Mesenchymal stem cell (in vitro differentiated cells and primary cell): ENCODE data around the gene HAX1.
"Not testable (repeated sequence)": the region's sequence is repeated elsewhere in the genome, so short reads cannot be mapped to it uniquely, and the experiment has no call there.

Experiments used
- DNase-seq: peaks from one replicate; pipeline ENCODE4 v3.0.0-alpha.2; 2013
- H2AFZ ChIP-seq: one replicate; pipeline ENCODE4 v1.6.1; 2013; ENCODE audit warnings: low read depth, mild to moderate bottlenecking, control low read depth, inconsistent platforms, low read length, moderate library complexity
- H2AK5ac ChIP-seq: 2 replicates; pipeline ENCODE4 v1.6.1; 2013; ENCODE audit warnings: low read length, moderate library complexity, mild to moderate bottlenecking, inconsistent platforms; ENCODE audit not compliant: severe bottlenecking
- H2BK120ac ChIP-seq: one replicate; pipeline ENCODE4 v1.6.1; 2013; ENCODE audit warnings: low read depth, mild to moderate bottlenecking, inconsistent platforms, low read length, moderate library complexity
- H2BK12ac ChIP-seq, 2 experiments: one replicate each; pipeline ENCODE4 v1.6.1; 2013; ENCODE audit warnings: inconsistent platforms in 2 of 2, low read length in 2 of 2, mild to moderate bottlenecking in 2 of 2, moderate library complexity in 2 of 2, control low read depth in 1 of 2
- H2BK15ac ChIP-seq: one replicate; pipeline ENCODE4 v1.6.1; 2013; ENCODE audit warnings: mild to moderate bottlenecking, low read depth, inconsistent platforms; ENCODE audit not compliant: poor library complexity, severe bottlenecking
- H2BK5ac ChIP-seq: 2 replicates; pipeline ENCODE4 v1.6.1; 2013; ENCODE audit warnings: low read depth, mild to moderate bottlenecking, low read length, control low read depth, inconsistent platforms; ENCODE audit not compliant: poor library complexity, severe bottlenecking
- H3K14ac ChIP-seq, 2 experiments: one replicate each; pipeline ENCODE4 v1.6.1; 2013; ENCODE audit warnings: inconsistent platforms in 2 of 2, low read length in 2 of 2, control low read depth in 1 of 2, mild to moderate bottlenecking in 1 of 2, moderate library complexity in 1 of 2
- H3K18ac ChIP-seq, 2 experiments: one replicate each; pipeline ENCODE4 v1.6.1; 2013; ENCODE audit warnings: inconsistent platforms in 2 of 2, low read length in 2 of 2, control low read depth in 1 of 2, low read depth in 1 of 2, mild to moderate bottlenecking in 1 of 2
- H3K23ac ChIP-seq, 2 experiments: one replicate each; pipeline ENCODE4 v1.6.1; 2013; ENCODE audit warnings: inconsistent platforms in 2 of 2, low read length in 2 of 2, mild to moderate bottlenecking in 2 of 2, moderate library complexity in 2 of 2, control low read depth in 1 of 2
- H3K27ac ChIP-seq: 2 replicates; pipeline ENCODE4 v1.5.1; 2013; ENCODE audit warnings: mild to moderate bottlenecking, moderate library complexity, low read length, control low read depth, inconsistent platforms; ENCODE audit not compliant: poor library complexity, severe bottlenecking
- H3K27me3 ChIP-seq, 2 experiments: 2 replicates each; pipeline versions ENCODE4 v1.6.1 to v1.7.0; 2013; ENCODE audit warnings: low read length in 2 of 2, mild to moderate bottlenecking in 2 of 2, moderate library complexity in 2 of 2, control low read depth in 1 of 2, inconsistent platforms in 1 of 2; ENCODE audit not compliant: control insufficient read depth in 1 of 2, insufficient read depth in 1 of 2
- H3K36me3 ChIP-seq, 2 experiments: 2 replicates each; pipeline versions ENCODE4 v1.6.1 to v1.7.0; 2013; ENCODE audit warnings: low read length in 2 of 2, control low read depth in 1 of 2, inconsistent platforms in 1 of 2, low read depth in 1 of 2, mild to moderate bottlenecking in 1 of 2; ENCODE audit not compliant: insufficient read depth in 2 of 2, control insufficient read depth in 1 of 2
- H3K4ac ChIP-seq, 2 experiments: one replicate each; pipeline ENCODE4 v1.6.1; 2013; ENCODE audit warnings: inconsistent platforms in 2 of 2, low read length in 2 of 2, mild to moderate bottlenecking in 2 of 2, moderate library complexity in 2 of 2, control low read depth in 1 of 2, low read depth in 1 of 2
- H3K4me1 ChIP-seq: 2 replicates; pipeline ENCODE4 v1.6.1; 2013; ENCODE audit warnings: low read depth, low read length, control low read depth; ENCODE audit not compliant: control insufficient read depth, insufficient read depth
- H3K4me2 ChIP-seq: 2 replicates; pipeline ENCODE4 v1.6.1; 2013; ENCODE audit warnings: low read length, mild to moderate bottlenecking, inconsistent platforms; ENCODE audit not compliant: poor library complexity, severe bottlenecking
- H3K4me3 ChIP-seq, 2 experiments: 2 replicates each; pipeline versions ENCODE4 v1.5.1 to v1.7.0; 2013; ENCODE audit warnings: low read length in 2 of 2, mild to moderate bottlenecking in 2 of 2, control low read depth in 1 of 2, low read depth in 1 of 2; ENCODE audit not compliant: insufficient read depth in 1 of 2
- H3K79me1 ChIP-seq: replicated peaks from 2 replicates; pipeline ENCODE4 v1.6.1; 2013; ENCODE audit warnings: mild to moderate bottlenecking, control low read depth, low read length, inconsistent platforms; ENCODE audit not compliant: poor library complexity, severe bottlenecking
- H3K9ac ChIP-seq: 2 replicates; pipeline ENCODE4 v1.7.0; 2013; ENCODE audit warnings: mild to moderate bottlenecking, low read length, moderate library complexity
- H3K9me3 ChIP-seq: 2 replicates; pipeline ENCODE4 v1.7.0; 2013; ENCODE audit warnings: mild to moderate bottlenecking, low read length; ENCODE audit not compliant: control insufficient read depth
- H4K8ac ChIP-seq: one replicate; pipeline ENCODE4 v1.6.1; 2013; ENCODE audit warnings: inconsistent platforms, mild to moderate bottlenecking, low read length, moderate library complexity
- H4K91ac ChIP-seq: one replicate; pipeline ENCODE4 v1.6.1; 2013; ENCODE audit warnings: mild to moderate bottlenecking, low read length, inconsistent platforms
- WGBS: methylation state at CpG from one replicate; pipeline ENCODE4 v1.1.7; 2013; ENCODE audit warnings: mixed read lengths; 5-methylcytosine and 5-hydroxymethylcytosine counted together

Gene HAX1

DNA sequence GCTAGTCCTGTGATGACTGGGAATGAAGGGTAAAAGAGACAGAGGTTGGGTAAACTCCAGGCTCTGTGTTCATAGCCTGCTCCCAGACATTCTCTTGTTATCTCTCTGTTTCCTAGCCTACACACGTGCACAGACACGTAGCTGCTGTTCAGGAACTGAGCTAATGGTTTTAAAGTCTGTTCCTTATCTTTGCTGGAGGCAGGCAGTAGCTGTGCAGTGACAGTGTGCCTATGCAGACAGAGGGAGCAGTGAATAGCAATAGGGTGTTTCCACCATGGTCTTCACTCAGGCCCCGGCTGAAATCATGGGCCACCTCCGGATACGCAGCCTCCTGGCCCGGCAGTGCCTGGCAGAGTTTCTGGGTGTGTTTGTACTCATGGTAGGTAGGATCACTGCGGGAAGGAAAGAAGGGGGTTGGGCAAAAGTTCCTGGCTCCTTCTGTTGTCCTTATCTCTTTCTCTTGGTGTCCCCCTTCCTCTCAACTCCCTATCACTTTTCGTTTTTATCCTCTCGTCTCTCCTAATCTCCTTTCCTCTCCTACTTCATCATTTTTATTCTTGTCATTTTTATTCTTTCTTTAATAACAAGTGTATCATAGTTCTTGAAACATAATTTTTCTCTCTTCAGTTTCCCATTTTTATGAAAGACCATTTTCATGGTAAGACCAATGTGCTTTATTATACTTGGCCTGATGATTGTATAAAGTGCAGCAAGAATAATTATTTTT, 48.6 kb downstream of the HAX1 start, which contains the start of gene AQP10:
AQP10 (plus strand) TSS at position 212 of the 727 bp plus-strand sequence; CDS start at position 275, 63 bp downstream.
- Histone ChIP-seq H4K91ac (no peak within 1 kb of the TSS), H2BK15ac (no peak within 1 kb of the TSS), H3K27ac (no peak within 1 kb of the TSS), H2AFZ (no peak within 1 kb of the TSS), H3K27me3 (peaks cover 16 to 24% of the 10 kb centered on the region in 2 experiments), H3K36me3 (no peaks in the 10 kb centered on the region), H2BK12ac (no peak within 1 kb of the TSS), H2BK5ac (no peak within 1 kb of the TSS), H3K9ac (no peak within 1 kb of the TSS), H3K79me1 (no peaks in the 10 kb centered on the region), H3K4me2 (no peak within 1 kb of the TSS), H3K14ac (no peak within 1 kb of the TSS), H3K9me3 (peaks cover 10% of the 10 kb centered on the region), H3K4ac (no peak within 1 kb of the TSS), H4K8ac (no peak within 1 kb of the TSS), H3K4me1 (peaks cover 4% of the 10 kb centered on the region), H2BK120ac (no peak within 1 kb of the TSS), H3K23ac (no peak within 1 kb of the TSS), H3K18ac (no peak within 1 kb of the TSS), H2AK5ac (no peak within 1 kb of the TSS), H3K4me3 (no peak within 1 kb of the TSS)
- peak; percentile 52 for DNase-seq
- 23% methylated on average over 4 of the region's 9 CpGs for WGBS

DNA sequence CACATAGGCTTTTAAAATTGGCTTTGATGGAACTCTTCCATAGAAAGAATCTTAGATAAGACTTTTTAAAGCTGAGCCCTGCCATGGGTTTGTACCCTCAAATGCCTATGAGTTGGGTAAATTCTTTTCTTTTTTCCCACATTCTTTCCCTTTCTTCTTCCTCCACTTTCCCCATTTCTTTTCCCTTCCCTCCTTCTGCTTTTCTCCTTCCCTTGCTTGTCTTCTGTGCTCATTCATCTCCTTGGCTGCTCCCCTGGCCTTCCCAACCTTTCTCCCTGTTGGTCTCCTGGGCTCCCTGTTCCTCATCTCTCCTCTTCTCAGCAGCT, 49.1 kb downstream of the HAX1 start:
- DNase-seq, H3K36me3 ChIP-seq, H3K4me3 ChIP-seq, H3K9me3 ChIP-seq, H2BK12ac ChIP-seq, H4K8ac ChIP-seq, H3K4me2 ChIP-seq, H3K9ac ChIP-seq, H3K27ac ChIP-seq, H2AK5ac ChIP-seq, H2AFZ ChIP-seq, H3K4me1 ChIP-seq, H3K4ac ChIP-seq, H2BK120ac ChIP-seq, H3K14ac ChIP-seq, H2BK5ac ChIP-seq, H3K18ac ChIP-seq, H3K79me1 ChIP-seq, H4K91ac ChIP-seq, H2BK15ac ChIP-seq, H3K23ac ChIP-seq: not testable (repeated sequence)
- peaks cover 16 to 24% of the 10 kb centered on the region in 2 experiments for H3K27me3 ChIP-seq

DNA sequence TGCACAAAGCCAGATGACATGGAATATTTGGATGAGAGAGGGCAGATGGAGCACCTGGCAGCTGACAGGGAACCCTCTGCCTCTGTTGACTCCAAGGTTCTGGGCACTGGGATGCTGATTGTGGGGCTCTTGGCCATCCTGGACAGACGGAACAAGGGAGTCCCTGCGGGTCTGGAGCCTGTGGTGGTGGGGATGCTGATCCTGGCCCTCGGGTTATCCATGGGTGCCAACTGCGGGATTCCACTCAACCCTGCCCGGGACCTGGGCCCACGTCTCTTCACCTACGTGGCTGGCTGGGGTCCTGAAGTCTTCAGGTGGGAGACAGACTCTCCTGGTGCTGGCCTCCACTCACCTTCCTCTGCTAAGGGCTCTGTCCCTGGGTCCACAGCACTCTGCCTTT, 51.1 kb downstream of the HAX1 start:
- Histone ChIP-seq H2BK5ac (no peak overlapping the region), H3K27ac (no peak overlapping the region), H3K79me1 (peaks cover 11% of the 10 kb centered on the region), H3K4me3 (no peak overlapping the region), H3K4me2 (no peak overlapping the region), H3K36me3 (no peaks in the 10 kb centered on the region), H3K27me3 (peaks cover 16 to 24% of the 10 kb centered on the region in 2 experiments), H4K91ac (no peak overlapping the region), H3K9ac (no peak overlapping the region), H2AFZ (no peak overlapping the region), H2BK15ac (no peak overlapping the region), H3K4ac (no peak overlapping the region), H4K8ac (no peak overlapping the region), H2AK5ac (no peak overlapping the region), H3K9me3 (no peaks in the 10 kb centered on the region), H3K4me1 (peaks cover 24% of the 10 kb centered on the region), H2BK120ac (no peak overlapping the region), H3K23ac (no peak overlapping the region), H3K14ac (no peak overlapping the region), H2BK12ac (no peak overlapping the region), H3K18ac (no peak overlapping the region)
- WGBS, result 86% methylated on average over 7 of the region's 7 CpGs
- no peak for DNase-seq

DNA sequence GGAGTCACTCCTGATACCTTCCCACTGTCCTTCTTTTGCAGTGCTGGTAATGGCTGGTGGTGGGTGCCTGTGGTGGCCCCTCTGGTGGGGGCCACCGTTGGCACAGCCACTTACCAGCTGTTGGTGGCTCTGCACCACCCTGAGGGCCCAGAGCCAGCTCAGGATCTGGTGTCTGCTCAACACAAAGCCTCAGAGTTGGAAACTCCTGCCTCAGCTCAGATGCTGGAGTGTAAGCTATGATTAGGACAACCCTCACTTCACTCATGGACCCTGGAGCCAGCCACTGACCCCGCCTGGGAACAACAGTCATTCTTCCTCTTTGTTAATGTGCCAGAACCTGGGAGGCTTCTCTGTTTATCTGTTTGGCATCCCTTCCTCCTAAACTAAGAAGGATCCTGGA, 51.8 kb downstream of the HAX1 start:
- Histone ChIP-seq H2BK5ac (no peak overlapping the region), H3K9me3 (no peaks in the 10 kb centered on the region), H3K4ac (no peak overlapping the region), H4K8ac (no peak overlapping the region), H3K36me3 (no peaks in the 10 kb centered on the region), H4K91ac (no peak overlapping the region), H3K9ac (peak overlapping the region; percentile 91), H2AK5ac (no peak overlapping the region), H3K27me3 (peaks cover 16 to 24% of the 10 kb centered on the region in 2 experiments), H3K4me2 (no peak overlapping the region), H3K14ac (no peak overlapping the region), H2BK15ac (peak overlapping the region; percentile 86), H2AFZ (no peak overlapping the region), H3K18ac (no peak overlapping the region), H3K27ac (no peak overlapping the region), H3K79me1 (peaks cover 11% of the 10 kb centered on the region), H2BK120ac (no peak overlapping the region), H3K23ac (no peak overlapping the region), H2BK12ac (no peak overlapping the region), H3K4me3 (peak overlapping the region in 1 of 2 experiments; percentile 89), H3K4me1 (peaks cover 29% of the 10 kb centered on the region)
- WGBS, result 100% methylated on average over 1 of the region's 2 CpGs
- DNase-seq, result no peak
